ENCODE measurements around the gene PRR20G.

DNA sequence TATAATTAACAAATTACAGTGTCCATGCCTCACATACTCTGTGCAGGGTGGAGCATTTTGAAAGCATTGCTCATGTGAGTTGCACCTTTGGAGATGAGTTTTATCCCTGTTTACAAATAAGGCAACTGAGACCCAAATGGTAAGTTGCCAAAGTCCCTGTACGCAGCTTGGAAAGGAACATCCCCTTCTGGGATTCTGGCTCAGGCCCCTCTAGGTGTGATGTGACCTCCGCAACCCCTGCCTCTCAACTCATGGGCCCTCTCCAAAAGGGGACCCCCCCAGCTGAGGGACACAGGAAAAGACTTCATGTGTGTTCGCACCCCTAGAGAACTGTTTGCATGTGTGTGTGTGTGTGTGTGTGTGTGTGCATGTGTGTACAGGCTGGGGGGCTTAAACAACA, 25.3 kb downstream of the PRR20G start:
- TF ChIP-seq, protein P1, sequence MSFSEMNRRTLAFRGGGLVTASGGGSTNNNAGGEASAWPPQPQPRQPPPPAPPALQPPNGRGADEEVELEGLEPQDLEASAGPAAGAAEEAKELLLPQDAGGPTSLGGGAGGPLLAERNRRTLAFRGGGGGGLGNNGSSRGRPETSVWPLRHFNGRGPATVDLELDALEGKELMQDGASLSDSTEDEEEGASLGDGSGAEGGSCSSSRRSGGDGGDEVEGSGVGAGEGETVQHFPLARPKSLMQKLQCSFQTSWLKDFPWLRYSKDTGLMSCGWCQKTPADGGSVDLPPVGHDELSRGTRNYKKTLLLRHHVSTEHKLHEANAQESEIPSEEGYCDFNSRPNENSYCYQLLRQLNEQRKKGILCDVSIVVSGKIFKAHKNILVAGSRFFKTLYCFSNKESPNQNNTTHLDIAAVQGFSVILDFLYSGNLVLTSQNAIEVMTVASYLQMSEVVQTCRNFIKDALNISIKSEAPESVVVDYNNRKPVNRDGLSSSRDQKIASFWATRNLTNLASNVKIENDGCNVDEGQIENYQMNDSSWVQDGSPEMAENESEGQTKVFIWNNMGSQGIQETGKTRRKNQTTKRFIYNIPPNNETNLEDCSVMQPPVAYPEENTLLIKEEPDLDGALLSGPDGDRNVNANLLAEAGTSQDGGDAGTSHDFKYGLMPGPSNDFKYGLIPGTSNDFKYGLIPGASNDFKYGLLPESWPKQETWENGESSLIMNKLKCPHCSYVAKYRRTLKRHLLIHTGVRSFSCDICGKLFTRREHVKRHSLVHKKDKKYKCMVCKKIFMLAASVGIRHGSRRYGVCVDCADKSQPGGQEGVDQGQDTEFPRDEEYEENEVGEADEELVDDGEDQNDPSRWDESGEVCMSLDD (tag by site-specific recombination; IDR thresholded peaks at IDR 0.05) = no peak
- TF ChIP-seq ZNF114 (tag by site-specific recombination; IDR thresholded peaks at IDR 0.05) (no peak), ZNF416 (tag by site-specific recombination; IDR thresholded peaks at IDR 0.05) (no peak), YY1 (tag by site-specific recombination; IDR thresholded peaks at IDR 0.05) (no peak), HOXC10 (CRISPR knock-in tag; IDR thresholded peaks at IDR 0.05) (no peak), ZFP69B (tag by site-specific recombination; IDR thresholded peaks at IDR 0.05) (no peak), ZNF274 (IDR thresholded peaks at IDR 0.05; ENCODE audit: low read length) (no peak), ZNF274 (tag by site-specific recombination; IDR thresholded peaks at IDR 0.05; ENCODE audit: borderline replicate concordance) (no peak), HOXA7 (CRISPR knock-in tag; IDR thresholded peaks at IDR 0.05; ENCODE audit: borderline replicate concordance) (no peak), SCRT1 (tag by site-specific recombination; IDR thresholded peaks at IDR 0.05; ENCODE audit: borderline replicate concordance) (no peak), ZBTB20 (tag by site-specific recombination; IDR thresholded peaks at IDR 0.05) (no peak)
- TF ChIP-seq, protein P2, sequence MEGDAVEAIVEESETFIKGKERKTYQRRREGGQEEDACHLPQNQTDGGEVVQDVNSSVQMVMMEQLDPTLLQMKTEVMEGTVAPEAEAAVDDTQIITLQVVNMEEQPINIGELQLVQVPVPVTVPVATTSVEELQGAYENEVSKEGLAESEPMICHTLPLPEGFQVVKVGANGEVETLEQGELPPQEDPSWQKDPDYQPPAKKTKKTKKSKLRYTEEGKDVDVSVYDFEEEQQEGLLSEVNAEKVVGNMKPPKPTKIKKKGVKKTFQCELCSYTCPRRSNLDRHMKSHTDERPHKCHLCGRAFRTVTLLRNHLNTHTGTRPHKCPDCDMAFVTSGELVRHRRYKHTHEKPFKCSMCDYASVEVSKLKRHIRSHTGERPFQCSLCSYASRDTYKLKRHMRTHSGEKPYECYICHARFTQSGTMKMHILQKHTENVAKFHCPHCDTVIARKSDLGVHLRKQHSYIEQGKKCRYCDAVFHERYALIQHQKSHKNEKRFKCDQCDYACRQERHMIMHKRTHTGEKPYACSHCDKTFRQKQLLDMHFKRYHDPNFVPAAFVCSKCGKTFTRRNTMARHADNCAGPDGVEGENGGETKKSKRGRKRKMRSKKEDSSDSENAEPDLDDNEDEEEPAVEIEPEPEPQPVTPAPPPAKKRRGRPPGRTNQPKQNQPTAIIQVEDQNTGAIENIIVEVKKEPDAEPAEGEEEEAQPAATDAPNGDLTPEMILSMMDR (tag by site-specific recombination; IDR thresholded peaks at IDR 0.05) = no peak
- TF ChIP-seq, protein P3, sequence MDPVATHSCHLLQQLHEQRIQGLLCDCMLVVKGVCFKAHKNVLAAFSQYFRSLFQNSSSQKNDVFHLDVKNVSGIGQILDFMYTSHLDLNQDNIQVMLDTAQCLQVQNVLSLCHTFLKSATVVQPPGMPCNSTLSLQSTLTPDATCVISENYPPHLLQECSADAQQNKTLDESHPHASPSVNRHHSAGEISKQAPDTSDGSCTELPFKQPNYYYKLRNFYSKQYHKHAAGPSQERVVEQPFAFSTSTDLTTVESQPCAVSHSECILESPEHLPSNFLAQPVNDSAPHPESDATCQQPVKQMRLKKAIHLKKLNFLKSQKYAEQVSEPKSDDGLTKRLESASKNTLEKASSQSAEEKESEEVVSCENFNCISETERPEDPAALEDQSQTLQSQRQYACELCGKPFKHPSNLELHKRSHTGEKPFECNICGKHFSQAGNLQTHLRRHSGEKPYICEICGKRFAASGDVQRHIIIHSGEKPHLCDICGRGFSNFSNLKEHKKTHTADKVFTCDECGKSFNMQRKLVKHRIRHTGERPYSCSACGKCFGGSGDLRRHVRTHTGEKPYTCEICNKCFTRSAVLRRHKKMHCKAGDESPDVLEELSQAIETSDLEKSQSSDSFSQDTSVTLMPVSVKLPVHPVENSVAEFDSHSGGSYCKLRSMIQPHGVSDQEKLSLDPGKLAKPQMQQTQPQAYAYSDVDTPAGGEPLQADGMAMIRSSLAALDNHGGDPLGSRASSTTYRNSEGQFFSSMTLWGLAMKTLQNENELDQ (tag by site-specific recombination; IDR thresholded peaks at IDR 0.05; ENCODE audit: low read depth) = no peak
- TF ChIP-seq, protein P4, sequence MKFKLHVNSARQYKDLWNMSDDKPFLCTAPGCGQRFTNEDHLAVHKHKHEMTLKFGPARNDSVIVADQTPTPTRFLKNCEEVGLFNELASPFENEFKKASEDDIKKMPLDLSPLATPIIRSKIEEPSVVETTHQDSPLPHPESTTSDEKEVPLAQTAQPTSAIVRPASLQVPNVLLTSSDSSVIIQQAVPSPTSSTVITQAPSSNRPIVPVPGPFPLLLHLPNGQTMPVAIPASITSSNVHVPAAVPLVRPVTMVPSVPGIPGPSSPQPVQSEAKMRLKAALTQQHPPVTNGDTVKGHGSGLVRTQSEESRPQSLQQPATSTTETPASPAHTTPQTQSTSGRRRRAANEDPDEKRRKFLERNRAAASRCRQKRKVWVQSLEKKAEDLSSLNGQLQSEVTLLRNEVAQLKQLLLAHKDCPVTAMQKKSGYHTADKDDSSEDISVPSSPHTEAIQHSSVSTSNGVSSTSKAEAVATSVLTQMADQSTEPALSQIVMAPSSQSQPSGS (tag by site-specific recombination; IDR thresholded peaks at IDR 0.05; ENCODE audit: low read depth) = no peak
- TF ChIP-seq, protein P5, sequence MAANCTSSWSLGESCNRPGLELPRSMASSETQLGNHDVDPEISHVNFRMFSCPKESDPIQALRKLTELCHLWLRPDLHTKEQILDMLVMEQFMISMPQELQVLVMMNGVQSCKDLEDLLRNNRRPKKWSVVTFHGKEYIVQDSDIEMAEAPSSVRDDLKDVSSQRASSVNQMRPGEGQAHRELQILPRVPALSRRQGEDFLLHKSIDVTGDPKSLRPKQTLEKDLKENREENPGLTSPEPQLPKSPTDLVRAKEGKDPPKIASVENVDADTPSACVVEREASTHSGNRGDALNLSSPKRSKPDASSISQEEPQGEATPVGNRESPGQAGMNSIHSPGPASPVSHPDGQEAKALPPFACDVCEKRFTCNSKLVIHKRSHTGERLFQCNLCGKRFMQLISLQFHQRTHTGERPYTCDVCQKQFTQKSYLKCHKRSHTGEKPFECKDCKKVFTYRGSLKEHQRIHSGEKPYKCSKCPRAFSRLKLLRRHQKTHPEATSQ (tag by site-specific recombination; IDR thresholded peaks at IDR 0.05) = no peak
